GM19240 (cell line): ENCODE results near the gene SLC26A11.
"Not testable (repeated sequence)": the region's sequence is repeated elsewhere in the genome, so short reads cannot be mapped to it uniquely, and the experiment has no call there.

Source experiments
- DNase-seq: peaks from one replicate; pipeline ENCODE4 v3.0.0; 2011; ENCODE audit warnings: low spot score; ENCODE audit not compliant: insufficient read length

The SLC26A11 gene

GRCh38 chr17:80281516-80281915 lies 61.3 kb downstream of the SLC26A11 start:
- DNase-seq, result no peak

GRCh38 chr17:80283116-80283852 lies 63.1 kb downstream of the SLC26A11 start:
- DNase-seq, result no peak

- no peak for DNase-seq
Measured at GRCh38 chr17:80284631-80285030, 64.4 kb downstream of the SLC26A11 start.

GRCh38 chr17:80285237-80285920 lies 65.2 kb downstream of the SLC26A11 start:
- no peak for DNase-seq

GRCh38 chr17:80286638-80286960 lies 66.4 kb downstream of the SLC26A11 start:
- no peak for DNase-seq

- no peak for DNase-seq
Measured at GRCh38 chr17:80287038-80287437, 66.8 kb downstream of the SLC26A11 start.

GRCh38 chr17:80287806-80288567 lies 67.8 kb downstream of the SLC26A11 start:
- DNase-seq, result no peak

- no peak for DNase-seq
Measured at GRCh38 chr17:80289616-80290015, 69.4 kb downstream of the SLC26A11 start.

GRCh38 chr17:80290156-80290555 lies 69.9 kb downstream of the SLC26A11 start:
- DNase-seq, result no peak

- no peak for DNase-seq
Measured at GRCh38 chr17:80291260-80291659, 71.0 kb downstream of the SLC26A11 start.

- no peak for DNase-seq
Measured at GRCh38 chr17:80291691-80292487, 71.7 kb downstream of the SLC26A11 start.

- DNase-seq, result no peak
Measured at GRCh38 chr17:80292521-80292971, 72.3 kb downstream of the SLC26A11 start.

GRCh38 chr17:80294210-80294609 lies 74.0 kb downstream of the SLC26A11 start:
- no peak for DNase-seq

- no peak for DNase-seq
Measured at GRCh38 chr17:80294653-80295052, 74.4 kb downstream of the SLC26A11 start.

GRCh38 chr17:80295146-80295545 lies 74.9 kb downstream of the SLC26A11 start:
- DNase-seq, result no peak

GRCh38 chr17:80295559-80295958 lies 75.3 kb downstream of the SLC26A11 start:
- DNase-seq, result no peak

- no peak for DNase-seq
Measured at GRCh38 chr17:80296221-80296620, 76.0 kb downstream of the SLC26A11 start.

- no peak for DNase-seq
Measured at GRCh38 chr17:80297996-80298560, 77.9 kb downstream of the SLC26A11 start.

GRCh38 chr17:80299350-80300100 lies 79.3 kb downstream of the SLC26A11 start:
- not testable (repeated sequence) for DNase-seq

GRCh38 chr17:80300756-80301155 lies 80.5 kb downstream of the SLC26A11 start:
- DNase-seq, result not testable (repeated sequence)
